8988T (cell line): ENCODE results near the gene GLDC.
"Not testable (repeated sequence)": the region's sequence is repeated elsewhere in the genome, so short reads cannot be mapped to it uniquely, and the experiment has no call there.

Source experiments
- DNase-seq: peaks from one replicate; pipeline ENCODE4 v3.0.0; 2011

GLDC gene

GRCh38 chr9:6645355-6646292 lies at the start of gene GLDC:
TSS of gene GLDC (minus strand) at chr9:6645729. CDS start at chr9:6645499, 230 bp downstream.
- DNase-seq: peak; percentile 93

DNA sequence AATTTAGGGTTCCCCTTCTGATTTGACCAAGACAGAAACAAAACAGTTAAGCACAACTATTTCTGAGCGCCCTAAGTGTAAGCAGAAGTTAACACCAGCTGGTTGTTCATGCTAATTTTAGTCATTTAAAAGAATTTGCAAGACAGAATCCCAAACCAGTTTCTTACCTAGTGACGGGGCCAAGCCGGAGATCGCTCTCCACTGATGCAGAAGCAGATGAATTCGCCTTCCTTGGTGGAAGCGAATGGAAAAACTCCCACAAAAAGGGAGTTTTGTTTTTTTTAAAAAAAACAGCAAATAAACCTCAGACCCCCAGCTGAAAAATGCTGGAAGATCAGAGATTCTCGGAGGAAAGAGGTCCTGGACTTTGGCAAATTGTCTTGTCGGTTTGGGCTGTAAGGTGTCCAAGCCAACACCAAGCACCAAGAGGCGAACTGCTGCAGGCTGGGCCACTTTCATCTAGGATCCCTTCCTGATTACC lies 47.4 kb upstream of the GLDC start:
- DNase-seq: no peak

GRCh38 chr9:6692433-6692832 lies 46.9 kb upstream of the GLDC start:
- no peak for DNase-seq

GRCh38 chr9:6690675-6691070 lies 45.1 kb upstream of the GLDC start:
- not testable (repeated sequence) for DNase-seq

DNA sequence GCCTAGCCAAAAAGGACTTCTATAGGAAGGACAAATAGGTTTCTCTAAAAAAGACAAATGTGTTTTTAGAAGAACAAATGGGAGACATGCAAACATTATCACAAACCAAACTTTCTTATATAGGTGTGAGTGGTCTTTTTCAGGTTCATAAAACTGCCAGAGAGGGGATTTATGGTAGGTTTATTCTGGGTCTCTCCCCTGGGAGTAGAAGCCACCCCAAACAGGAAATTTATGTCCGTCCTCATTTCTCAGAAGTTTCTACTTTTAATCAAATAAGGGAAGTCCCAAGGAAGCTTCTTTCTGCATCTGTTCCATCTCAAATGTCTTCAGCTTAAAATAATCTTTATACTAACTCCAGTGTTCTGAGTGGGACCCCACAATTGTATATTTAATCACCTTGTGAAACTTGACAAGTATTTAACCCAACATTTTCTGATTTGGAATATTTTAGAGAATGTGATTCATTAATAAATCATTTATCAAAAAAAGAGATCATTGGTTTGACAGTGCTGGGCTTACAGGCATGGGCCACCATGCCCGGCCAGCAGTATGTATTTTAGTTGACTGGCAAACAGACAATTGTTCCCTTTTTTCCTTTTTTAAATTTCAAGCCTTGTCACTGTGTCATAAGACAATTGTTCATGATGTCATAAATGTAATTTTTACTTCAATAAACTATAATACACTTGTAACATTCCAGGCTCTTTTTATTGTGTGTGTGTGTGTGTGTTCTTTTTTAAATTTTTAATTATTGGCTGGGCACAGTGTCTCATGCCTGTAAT lies 44.6 kb upstream of the GLDC start:
- no peak for DNase-seq

- no peak for DNase-seq
Measured at GRCh38 chr9:6687180-6687579, 41.7 kb upstream of the GLDC start.

DNA sequence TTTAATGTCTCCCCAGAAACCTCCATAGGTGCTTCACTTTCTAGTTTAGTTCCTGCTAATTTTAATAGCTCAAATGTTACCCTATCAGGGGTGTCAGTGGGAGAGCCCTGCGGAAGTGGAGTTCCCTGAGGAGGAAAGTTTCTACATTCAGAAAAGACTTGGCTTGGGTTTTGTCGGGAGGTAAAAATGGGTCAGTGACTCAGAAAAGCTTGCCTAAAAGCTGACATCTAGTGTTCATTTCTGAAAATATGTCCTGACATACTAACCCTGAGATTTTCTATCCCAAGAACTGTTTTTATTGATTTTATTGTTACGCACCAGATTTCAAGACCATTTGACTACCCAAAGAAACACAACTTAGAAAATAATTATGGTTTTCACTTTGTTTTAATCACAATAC lies 40.9 kb upstream of the GLDC start:
- DNase-seq: no peak

DNA sequence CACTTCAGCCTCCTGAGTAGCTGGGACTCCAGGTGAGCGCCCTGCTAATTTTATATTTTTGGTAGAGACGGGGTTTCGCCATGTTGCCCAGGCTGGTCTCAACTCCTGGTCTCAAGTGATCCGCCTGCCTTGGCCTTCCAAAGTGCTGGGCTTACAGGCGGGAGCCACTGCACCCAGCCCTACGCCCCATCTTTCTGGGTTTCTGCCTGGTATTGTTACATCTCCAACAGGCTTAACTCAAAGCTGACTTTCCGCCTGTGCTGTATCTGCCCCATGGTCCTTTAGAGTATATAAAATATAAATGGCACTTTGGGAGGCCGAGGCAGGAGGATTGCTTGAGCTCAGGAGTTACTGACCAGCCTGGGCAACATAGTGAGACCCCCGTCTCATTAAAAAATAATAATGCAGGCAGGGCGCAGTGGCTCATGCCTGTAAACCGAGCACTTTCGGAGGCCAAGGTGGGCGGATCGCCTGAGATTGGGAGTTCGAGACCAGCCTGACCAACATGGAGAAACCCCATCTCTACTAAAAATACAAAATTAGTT lies 36.5 kb upstream of the GLDC start:
- DNase-seq: no peak

DNA sequence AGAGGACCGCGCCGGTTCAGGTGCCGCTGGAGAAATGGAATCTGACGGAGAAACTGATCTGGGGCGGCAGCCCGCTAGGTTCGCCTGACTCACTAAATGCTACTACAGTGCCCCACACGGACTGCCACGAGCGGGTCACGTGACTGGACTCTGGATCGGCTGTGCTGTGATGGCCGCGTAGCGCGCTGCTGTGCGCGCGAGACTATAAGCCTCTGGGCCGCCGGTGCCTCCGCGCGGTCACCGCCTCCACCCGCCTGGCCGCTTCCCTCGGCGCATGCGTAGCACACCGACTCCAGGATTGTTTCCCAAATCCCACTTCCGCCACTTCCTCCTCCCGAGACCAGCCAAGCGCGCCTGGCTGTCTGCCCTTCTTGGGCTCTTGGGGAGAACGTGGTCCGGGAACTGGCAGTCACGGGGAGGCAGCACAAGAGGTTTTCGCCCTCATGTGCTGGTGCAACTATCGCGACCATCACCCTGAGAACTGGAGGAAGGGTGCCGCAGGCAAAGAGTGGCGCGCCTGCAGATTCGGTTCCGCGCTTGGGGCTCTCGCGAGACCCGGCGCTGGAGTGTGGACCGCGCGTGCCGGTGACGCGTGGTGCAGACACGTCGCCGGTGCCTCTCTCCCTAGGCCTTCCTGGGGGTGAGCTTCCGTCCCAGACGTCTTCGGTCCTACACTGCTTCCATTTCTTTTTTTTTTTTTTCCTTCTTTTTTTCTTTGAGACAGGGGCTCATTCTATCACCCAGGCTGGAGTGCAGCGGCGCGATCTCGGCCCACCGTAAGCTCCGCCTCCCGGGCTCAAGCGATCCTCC lies 35.8 kb upstream of the GLDC start:
- DNase-seq: peak; percentile 70

- no peak for DNase-seq
Measured at GRCh38 chr9:6680797-6681146, 35.2 kb upstream of the GLDC start.

- DNase-seq: no peak
Measured at GRCh38 chr9:6677803-6678202, 32.3 kb upstream of the GLDC start.

DNA sequence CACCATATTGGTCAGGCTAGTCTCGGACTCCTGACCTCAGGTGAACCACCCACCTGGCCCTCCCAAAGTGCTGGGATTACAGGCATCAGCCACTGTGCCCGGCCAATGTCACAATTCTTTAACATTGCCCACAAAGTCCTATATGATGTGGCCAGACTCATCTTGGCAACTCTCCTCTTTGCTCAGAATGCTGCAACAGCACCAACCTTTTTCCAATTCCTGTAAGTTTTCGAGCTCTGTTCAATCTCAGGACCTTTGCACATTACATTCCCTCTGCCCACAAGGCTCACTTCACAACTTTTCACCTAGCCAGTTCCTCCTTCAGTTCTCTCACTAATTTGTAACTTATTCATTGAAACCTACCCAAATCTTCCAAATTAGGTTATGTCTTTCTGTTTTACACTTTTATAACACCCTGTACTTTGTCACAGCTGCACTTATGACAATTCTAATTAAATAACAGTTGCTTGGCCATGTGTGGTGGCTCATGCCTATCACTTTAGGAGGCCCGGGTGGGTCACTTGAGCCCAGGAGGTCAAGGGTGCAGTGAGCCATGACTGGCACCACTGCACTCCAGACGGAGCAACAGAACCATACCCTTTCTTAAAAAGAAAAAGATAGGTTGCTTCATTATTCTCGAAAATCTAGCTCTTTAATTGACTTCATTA lies 30.9 kb upstream of the GLDC start:
- DNase-seq: no peak

DNA sequence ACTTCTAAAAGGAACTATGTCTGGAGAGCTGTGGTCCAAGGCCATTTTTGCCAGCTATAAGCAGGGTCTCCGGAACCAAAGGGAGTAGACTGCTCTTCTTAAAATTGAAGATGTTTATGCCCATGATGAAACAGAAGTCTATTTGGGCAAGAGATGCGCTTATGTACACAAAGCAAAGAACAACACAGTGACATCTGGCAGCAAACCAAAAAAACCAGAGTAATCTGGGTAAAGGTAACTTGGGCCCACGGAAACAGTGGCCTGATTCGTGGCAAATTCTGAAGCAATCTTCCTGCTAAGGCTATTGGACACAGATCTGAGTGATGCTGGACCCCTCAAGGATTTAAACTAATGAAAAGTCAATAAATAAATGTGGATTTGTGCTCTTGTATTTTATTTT lies 29.7 kb upstream of the GLDC start:
- no peak for DNase-seq

- no peak for DNase-seq
Measured at GRCh38 chr9:6673326-6674025, 27.9 kb upstream of the GLDC start.

GRCh38 chr9:6672118-6672517 lies 26.6 kb upstream of the GLDC start:
- DNase-seq: no peak

- no peak for DNase-seq
Measured at GRCh38 chr9:6671416-6671815, 25.9 kb upstream of the GLDC start.

- no peak for DNase-seq
Measured at GRCh38 chr9:6669881-6670280, 24.4 kb upstream of the GLDC start.

- no peak for DNase-seq
Measured at GRCh38 chr9:6667633-6668280, 22.2 kb upstream of the GLDC start.

DNA sequence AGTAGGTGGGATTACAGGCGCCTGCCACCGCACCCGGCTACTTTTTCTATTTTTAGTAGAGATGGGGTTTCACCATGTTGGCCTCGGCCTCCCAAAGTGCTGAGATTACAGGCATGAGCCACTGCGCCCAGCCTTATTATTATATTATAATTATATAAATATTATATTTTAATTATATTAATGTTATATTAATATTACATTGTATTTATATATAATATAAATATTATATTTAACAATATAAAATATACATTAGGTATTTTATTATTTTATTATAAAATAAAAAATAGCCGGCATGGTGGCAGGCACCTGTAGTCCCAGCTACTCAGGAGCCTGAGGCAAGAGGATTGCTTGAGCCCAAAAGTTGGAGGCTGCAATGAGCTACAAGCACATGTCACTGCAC lies 21.6 kb upstream of the GLDC start:
- DNase-seq: no peak

- no peak for DNase-seq
Measured at GRCh38 chr9:6665628-6666027, 20.1 kb upstream of the GLDC start.

DNA sequence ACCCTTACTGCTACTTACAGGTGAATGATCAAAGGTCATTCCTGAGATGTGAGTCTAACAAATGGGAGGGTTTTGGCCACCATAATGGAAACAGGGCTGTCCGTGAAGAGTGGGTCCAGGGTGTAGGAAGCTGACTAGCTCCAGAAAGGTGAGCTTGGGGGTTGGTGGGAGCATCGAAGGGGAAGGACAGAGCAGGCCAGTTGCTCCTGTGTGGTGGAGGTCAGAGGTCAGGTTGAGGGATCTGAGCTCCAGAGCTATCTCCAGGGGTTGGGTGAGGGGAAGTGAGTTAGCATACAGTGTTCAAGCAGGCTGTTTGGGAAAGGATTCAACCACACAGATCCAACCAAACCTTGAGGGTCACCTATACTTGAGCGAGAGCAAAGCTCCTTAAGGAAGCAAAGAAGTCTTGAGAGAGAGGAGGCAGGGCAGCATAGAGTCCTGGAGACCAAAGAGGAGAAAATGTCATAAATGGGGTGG lies 18.7 kb upstream of the GLDC start:
- no peak for DNase-seq
